Parietal lobe (tissue), 1 donor: Measurements from ENCODE around the gene ADNP2. TPM values are rescaled to one million over a fixed set of nuclear protein-coding genes. Genes with fewer than 3 reads are reported as not detected.

Experiments used
- total RNA-seq: library from RNA; depleted of rRNA; stranded (reverse); fragments of >200 nt; gene quantifications from one replicate; pipeline ENCODE4 v1.2.3, GENCODE V29; 2014

Gene ADNP2, protein sequence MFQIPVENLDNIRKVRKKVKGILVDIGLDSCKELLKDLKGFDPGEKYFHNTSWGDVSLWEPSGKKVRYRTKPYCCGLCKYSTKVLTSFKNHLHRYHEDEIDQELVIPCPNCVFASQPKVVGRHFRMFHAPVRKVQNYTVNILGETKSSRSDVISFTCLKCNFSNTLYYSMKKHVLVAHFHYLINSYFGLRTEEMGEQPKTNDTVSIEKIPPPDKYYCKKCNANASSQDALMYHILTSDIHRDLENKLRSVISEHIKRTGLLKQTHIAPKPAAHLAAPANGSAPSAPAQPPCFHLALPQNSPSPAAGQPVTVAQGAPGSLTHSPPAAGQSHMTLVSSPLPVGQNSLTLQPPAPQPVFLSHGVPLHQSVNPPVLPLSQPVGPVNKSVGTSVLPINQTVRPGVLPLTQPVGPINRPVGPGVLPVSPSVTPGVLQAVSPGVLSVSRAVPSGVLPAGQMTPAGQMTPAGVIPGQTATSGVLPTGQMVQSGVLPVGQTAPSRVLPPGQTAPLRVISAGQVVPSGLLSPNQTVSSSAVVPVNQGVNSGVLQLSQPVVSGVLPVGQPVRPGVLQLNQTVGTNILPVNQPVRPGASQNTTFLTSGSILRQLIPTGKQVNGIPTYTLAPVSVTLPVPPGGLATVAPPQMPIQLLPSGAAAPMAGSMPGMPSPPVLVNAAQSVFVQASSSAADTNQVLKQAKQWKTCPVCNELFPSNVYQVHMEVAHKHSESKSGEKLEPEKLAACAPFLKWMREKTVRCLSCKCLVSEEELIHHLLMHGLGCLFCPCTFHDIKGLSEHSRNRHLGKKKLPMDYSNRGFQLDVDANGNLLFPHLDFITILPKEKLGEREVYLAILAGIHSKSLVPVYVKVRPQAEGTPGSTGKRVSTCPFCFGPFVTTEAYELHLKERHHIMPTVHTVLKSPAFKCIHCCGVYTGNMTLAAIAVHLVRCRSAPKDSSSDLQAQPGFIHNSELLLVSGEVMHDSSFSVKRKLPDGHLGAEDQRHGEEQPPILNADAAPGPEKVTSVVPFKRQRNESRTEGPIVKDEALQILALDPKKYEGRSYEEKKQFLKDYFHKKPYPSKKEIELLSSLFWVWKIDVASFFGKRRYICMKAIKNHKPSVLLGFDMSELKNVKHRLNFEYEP
- 23.5 TPM for total RNA-seq

DNA sequence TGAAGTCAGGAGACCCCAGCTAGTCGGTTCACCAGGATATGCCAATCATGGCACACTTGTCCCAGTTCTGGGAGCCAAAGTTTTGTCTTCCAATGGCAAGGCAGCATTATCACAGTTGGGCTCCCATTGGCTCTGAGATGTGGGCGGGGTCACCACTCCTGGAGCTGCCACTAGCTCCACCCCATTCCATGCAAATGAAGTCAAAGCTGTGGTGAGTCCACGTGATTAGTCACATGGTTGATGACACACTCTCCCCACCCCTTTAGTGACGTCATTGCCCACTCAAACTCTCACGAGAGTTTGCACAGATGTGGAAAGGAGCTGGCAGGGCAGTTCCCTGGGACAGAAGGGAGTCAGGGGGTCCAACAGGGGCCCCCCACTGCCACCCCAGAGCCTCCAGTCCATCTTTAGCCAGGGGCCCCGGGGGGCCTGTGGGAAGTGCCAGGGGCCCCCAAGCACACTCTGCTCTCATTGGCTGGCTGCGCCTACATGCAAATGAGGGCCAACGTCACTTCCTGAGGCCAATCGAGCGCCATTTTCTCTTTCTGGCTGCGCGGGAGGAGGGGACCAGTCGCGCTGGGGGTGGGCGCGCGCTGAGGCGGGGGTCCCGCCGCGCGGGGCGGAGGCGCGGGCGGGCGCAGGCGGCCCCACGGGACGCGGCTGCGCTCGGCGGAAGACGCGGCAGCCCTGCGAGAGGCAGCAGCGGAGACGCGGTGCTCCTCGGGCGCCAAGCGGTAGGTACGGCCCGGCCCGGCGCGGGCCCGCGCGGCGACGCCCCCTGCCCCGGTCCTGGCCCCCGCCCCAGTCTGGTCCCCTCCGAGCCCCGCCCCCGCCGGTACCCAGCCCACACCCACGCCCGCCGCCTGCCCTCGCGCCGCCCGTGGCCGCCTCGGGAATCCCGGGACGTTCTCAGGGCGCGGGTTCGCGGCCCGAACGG lies at the start of gene ADNP2:
TSS of gene ADNP2 (plus strand) at position 524 of the 937 bp plus-strand sequence. CDS start 8,281 bp downstream, outside the sequence.

Other genes with a start within 250 kb of the ADNP2 start
- 30.4 TPM for gene SLC66A2, start 157.6 kb upstream of the ADNP2 start, total RNA-seq
- 2.2 TPM for gene HSBP1L1, start 144.6 kb upstream of the ADNP2 start, total RNA-seq
- 37.2 TPM for gene TXNL4A, start 120.7 kb upstream of the ADNP2 start, total RNA-seq
- gene RBFA, start 74.8 kb upstream of the ADNP2 start, total RNA-seq, result 100 TPM
- 11.6 TPM for gene PARD6G, start 138.3 kb downstream of the ADNP2 start, total RNA-seq